Skeletal muscle satellite cell (primary cell): ENCODE measurements around the gene FRMD1.

Source experiments
- H3K27me3 ChIP-seq: 2 replicates; pipeline ENCODE4 v1.7.0; 2013; ENCODE audit warnings: low read length; ENCODE audit not compliant: control insufficient read depth, insufficient read depth
- H3K36me3 ChIP-seq: 2 replicates; pipeline ENCODE4 v1.7.0; 2013; ENCODE audit warnings: mild to moderate bottlenecking, control low read depth, low read length; ENCODE audit not compliant: insufficient read depth
- H3K4me1 ChIP-seq: 2 replicates; pipeline ENCODE4 v1.7.0; 2013; ENCODE audit warnings: low read length; ENCODE audit not compliant: control insufficient read depth, insufficient read depth
- H3K4me2 ChIP-seq: 2 replicates; pipeline ENCODE4 v1.7.0; 2013; ENCODE audit warnings: mild to moderate bottlenecking, low read length
- H3K4me3 ChIP-seq: 2 replicates; pipeline ENCODE4 v1.7.0; 2013; ENCODE audit warnings: low read length
- H3K9ac ChIP-seq: 2 replicates; pipeline ENCODE4 v1.7.0; 2013; ENCODE audit warnings: mild to moderate bottlenecking, low read depth, low read length, moderate library complexity
- H3K9me3 ChIP-seq: replicated peaks from 2 replicates; pipeline ENCODE4 v1.7.0; 2013; ENCODE audit warnings: mild to moderate bottlenecking, control low read depth, low read length

Gene FRMD1

DNA sequence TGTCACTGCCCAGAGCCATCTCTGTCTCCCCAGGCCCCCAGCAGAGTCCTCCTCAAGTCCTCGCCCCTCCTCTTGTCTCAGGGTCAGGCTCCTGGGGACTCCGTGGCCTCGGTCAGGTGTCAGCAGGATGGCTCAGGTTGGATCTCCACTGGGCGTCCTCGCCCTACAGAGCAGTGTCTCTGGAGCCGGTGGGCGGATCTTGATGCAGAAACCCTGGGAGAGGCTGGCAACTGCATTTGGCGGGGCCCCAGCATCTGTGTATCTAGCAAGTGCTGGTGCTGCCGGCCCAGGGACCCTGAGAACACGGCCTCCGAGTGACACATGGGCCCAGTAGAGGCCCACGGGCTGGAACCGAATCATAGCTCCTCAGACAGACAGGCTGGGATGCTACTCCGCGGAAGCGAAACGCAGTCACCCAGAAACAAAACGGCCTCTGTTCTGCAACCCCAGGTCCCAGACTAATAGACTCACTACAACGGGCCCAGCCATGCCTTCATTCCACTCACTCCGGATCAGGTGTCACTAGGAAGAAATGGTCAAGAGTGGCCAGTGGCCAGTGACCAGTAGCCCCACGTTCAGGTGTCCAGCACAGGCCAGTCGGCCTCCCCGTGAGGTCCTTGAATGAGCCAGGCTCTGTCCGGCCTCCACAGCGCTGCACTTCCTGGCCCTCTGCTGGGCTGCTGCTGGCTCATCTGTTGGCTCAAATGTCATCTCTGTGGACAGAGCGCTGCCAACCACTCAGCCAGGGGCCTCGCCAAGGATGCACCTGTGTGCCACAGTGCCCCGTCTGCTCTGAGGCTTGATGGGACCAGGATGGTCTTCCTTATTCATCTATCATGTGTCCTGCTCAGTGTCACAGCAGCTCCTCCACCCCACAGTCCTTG, 12.6 kb upstream of the FRMD1 start:
- Histone ChIP-seq H3K4me3 (no peak overlapping the region), H3K4me1 (no peaks in the 10 kb centered on the region), H3K27me3 (no peaks in the 10 kb centered on the region), H3K4me2 (no peak overlapping the region), H3K9ac (no peak overlapping the region), H3K36me3 (no peaks in the 10 kb centered on the region), H3K9me3 (peaks cover 4% of the 10 kb centered on the region)

DNA sequence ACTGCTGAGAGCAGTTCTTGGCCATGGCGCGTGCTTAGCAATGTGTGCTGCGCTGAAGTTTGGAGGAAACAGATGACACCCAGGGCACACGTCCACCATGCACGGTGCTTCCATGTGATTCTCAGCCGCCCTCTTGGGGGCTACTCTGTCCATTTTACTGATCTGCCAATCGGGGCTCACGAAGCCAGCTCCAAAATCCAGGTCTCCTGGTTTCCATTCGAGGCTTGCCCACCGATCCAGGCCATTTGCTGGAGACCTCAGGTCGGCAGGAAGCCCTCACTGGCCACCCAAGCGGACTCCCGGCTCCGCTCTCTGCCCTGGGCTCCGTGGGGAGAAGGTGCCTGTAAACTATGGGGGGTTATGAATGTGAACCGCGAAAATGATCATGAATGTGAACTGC, 11.7 kb upstream of the FRMD1 start:
- Histone ChIP-seq H3K27me3 (no peaks in the 10 kb centered on the region), H3K9ac (no peak overlapping the region), H3K36me3 (no peaks in the 10 kb centered on the region), H3K4me1 (no peaks in the 10 kb centered on the region), H3K9me3 (peaks cover 6% of the 10 kb centered on the region), H3K4me3 (no peak overlapping the region), H3K4me2 (no peak overlapping the region)

DNA sequence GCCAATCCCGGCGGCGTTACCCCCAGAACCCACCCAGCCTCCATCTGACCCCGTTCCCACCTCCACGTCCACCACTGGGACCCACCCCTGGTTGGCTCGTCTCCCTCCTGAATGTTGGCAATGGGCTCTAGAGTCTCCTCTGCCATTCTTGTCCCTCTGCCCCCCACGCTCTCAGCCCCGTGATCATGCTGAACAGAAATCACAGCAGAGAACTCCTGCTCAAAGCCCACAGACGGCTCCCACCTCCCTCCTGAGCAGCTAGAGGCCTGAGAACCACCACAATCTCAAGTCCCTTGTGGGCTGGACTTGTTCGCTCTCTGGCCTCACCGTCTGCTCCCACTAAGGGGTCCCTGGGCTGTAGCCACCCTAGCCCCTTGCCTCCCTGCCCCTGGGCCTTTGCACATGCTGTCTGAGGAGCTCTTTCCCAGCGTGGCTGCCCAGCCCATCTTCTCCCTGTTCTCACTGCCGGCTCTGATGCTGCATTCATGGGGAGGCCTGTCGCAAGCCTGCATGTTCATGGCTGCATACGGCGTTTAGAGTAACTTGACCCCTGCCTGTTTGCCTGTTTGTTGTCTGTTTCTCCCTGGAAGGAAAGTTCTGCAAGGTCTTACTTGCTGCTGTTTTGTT, 11.2 kb upstream of the FRMD1 start:
- Histone ChIP-seq H3K4me3 (no peak overlapping the region), H3K36me3 (no peaks in the 10 kb centered on the region), H3K27me3 (no peaks in the 10 kb centered on the region), H3K4me2 (no peak overlapping the region), H3K4me1 (no peaks in the 10 kb centered on the region), H3K9ac (no peak overlapping the region), H3K9me3 (peaks cover 6% of the 10 kb centered on the region)

DNA sequence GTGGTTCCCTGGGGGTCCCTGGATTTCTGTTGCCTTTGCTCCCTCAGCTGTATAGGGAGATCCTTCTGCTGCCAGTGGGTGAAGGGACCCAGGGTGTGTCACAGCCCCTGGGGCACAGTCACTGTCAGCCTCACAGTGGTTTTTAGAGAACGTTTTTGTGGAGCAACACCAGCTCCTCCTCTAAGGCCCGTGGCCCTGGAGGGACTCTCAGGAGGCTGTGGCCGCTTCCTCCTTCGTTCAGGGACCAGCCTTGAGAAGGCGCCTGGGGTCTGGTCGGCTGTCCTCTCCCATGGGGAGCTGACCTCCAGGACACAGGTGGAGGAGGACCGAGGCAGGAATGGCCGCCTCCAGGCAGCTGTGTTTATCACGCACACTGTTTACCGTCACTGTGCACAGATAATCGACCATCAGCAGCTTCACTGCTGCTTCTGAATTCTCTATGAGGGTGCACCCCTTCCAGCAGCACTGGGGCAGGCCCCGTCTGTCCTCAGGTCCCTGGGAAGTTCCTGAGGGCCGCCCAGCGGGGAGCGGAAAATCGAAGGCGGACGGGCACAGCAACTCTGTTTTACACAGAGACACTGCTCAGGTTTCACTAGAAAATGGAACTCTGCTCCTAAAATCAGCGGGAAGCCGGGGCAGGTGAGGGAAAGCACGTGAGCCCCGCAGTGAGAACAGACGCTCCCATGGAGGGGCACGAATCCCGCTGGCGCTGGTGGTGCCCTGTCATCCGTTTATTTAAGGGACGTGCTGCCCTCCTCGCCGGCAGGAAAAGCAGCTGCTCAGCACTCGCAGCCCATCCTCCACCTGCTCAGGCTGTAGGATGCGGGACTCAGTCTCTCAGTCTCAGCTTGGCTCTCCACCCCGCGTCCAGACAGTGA, 10.4 kb upstream of the FRMD1 start:
- H3K4me2 ChIP-seq = no peak overlapping the region
- peaks cover 6% of the 10 kb centered on the region for H3K9me3 ChIP-seq
- H3K4me1 ChIP-seq = no peaks in the 10 kb centered on the region
- H3K27me3 ChIP-seq = no peaks in the 10 kb centered on the region
- H3K36me3 ChIP-seq = no peaks in the 10 kb centered on the region
- H3K4me3 ChIP-seq = no peak overlapping the region
- H3K9ac ChIP-seq = no peak overlapping the region

DNA sequence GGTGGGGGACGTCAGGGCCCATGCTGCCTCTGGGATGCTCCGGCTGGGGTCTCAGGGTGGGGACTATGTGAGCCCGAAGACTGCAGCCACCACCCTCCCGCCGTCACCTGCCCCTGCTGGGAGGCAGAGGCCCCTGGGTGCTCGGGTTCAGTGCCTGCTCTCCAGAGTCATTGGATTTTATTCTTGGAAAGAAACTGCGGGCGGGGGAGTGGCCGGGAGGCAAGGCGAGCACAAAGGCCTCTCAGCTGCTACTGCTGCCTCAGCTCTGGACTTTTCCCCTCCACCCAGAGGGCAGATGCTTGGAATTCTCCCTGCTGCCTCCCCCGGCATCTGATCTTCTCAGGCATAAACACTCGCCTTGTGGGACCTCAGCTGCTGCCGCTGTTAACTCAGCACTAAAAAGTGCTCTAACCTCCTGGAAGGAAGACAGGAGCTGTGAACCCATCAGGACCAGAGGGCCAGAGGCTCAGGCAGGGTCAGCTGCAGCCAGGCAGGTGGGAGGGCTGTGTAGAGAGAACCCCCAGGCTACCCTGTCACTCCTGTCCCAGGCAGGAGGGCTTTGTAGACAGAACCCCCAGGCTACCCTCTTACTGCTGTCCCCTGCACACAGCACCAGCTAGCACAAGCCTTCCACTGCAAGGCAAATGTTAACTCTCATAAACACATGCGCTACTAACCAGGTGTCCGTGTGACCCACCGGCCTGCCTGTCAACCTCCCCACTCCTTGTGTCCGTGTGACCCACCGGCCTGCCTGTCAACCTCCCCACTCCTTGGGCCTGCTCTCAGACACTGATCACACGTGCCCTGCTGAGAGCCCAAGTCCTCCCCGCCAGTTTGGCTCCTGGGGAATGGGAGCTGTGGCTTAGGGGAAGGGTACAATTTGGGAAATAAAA, 9.4 kb upstream of the FRMD1 start:
- H3K9me3 ChIP-seq = peaks cover 6% of the 10 kb centered on the region
- no peak overlapping the region for H3K9ac ChIP-seq
- H3K36me3 ChIP-seq = no peaks in the 10 kb centered on the region

DNA sequence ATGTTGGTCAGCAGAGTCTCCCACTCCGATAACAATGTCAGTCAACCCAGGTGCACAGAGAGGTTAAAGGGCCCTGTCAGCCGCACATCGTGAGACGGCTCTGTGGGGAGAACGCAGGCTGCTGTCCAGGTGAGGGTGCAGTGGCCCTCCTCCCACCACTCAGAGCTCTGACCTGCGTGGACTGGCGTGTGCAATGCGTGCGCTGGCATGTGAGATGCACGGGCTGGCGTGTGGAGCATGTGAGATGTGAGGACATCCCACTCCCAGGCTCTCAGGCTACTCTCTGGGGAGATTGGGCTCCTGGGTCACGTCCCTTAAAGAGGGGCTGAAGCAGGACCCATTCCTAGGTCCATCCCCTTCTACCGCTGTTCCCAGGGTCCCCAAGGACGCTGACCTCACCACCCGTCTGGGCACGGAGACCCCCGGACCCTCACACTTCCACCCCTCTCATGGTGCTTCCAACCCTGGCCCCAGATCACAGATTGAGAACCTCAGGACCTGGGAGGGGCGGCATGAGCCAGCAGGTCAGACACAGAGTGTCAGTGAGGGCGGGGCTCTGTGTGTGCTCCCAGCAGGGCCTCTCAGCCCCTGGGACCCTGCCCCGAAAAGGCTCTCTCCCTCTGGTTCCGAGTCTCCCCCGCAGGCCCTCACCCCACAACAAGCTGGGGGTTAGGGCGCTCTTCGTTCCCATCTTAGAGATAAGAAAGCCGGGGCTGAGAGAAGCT, 8.6 kb upstream of the FRMD1 start:
- no peaks in the 10 kb centered on the region for H3K27me3 ChIP-seq
- H3K9ac ChIP-seq = no peak overlapping the region

More for the DNA sequence above, 9.4 kb upstream of the FRMD1 start:
- Histone ChIP-seq H3K4me3 (no peak overlapping the region), H3K4me1 (no peaks in the 10 kb centered on the region), H3K27me3 (no peaks in the 10 kb centered on the region), H3K4me2 (no peak overlapping the region)

DNA sequence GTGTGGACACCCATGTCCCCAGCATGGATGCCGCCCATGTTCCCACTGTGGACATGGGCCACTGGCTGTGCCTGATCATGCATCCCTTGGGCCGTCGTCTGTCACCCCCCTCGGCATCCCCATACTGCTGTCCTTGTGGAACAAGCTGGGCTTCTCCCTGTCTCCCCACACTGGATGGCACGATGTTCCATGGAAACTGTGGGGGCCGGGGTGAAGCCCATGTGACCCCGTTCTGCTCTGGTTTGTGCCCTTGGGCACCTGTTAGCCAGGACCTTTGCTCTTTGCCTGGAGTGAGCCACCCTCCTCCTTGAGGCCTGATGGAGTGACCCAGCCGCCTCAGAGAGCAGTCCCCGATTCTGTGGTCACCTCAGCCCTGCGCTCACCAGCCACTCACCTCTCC, 7.6 kb upstream of the FRMD1 start:
- Histone ChIP-seq H3K4me1 (no peaks in the 10 kb centered on the region), H3K9me3 (peaks cover 6% of the 10 kb centered on the region), H3K36me3 (no peaks in the 10 kb centered on the region), H3K27me3 (no peaks in the 10 kb centered on the region), H3K4me3 (no peak overlapping the region), H3K4me2 (no peak overlapping the region), H3K9ac (no peak overlapping the region)

More for the DNA sequence above, 8.6 kb upstream of the FRMD1 start:
- Histone ChIP-seq H3K4me2 (no peak overlapping the region), H3K9me3 (peaks cover 6% of the 10 kb centered on the region), H3K4me3 (no peak overlapping the region), H3K36me3 (no peaks in the 10 kb centered on the region), H3K4me1 (no peaks in the 10 kb centered on the region)

DNA sequence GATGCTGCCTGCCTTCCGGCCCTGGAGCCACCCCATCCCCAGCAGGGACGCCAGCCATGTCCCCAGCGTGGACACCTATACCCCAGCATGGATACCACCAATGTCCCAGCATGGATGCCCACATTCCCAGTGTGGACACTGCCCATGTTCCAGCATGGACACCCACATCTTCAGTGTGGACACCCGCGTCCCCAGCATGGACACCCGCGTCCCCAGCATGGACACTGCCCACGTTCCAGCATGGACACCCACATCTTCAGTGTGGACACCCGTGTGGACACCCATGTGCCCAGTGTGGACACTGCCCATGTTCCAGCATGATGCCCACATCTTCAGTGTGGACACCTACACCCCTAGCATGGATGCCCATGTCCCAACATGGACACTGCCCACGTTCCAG, 7.1 kb upstream of the FRMD1 start:
- Histone ChIP-seq H3K4me2 (no peak overlapping the region), H3K27me3 (no peaks in the 10 kb centered on the region), H3K9me3 (peaks cover 6% of the 10 kb centered on the region)

DNA sequence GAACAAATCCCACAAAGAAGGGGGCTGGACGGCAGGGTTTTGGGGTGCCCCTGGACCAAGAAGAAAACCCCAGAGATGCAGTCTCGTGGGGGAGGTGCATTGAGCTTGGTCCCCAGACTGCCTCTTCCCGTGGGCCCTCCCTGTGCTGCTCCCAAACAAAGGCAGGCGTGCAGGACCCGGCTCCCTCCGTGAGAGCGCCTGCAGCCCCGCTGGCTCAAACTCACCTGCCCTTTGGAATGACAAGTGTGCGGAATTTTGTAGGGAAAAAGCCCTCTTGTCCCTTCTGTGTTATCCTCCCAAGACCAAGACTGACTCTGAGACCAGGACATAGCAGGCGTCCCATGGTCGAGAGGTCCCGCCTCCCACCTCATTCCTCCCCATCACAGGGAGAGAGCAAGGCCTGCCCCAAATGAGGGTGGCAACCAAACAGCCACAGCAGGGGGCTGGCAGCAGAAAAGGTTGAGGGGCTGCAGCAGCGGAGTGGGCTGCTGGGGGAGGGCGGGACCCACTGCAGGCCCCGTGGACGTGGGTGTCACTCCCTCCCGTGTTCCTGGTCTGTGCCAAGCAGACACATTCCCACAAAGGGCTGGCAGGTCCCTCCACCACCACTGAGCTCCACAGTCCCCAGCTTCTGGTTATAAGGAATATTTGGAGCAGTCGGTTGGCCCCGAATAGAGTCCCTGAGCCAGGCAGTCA, 5.6 kb upstream of the FRMD1 start:
- Histone ChIP-seq H3K9me3 (peaks cover 6% of the 10 kb centered on the region), H3K36me3 (no peaks in the 10 kb centered on the region), H3K4me2 (no peak overlapping the region), H3K9ac (no peak overlapping the region), H3K4me1 (no peaks in the 10 kb centered on the region), H3K4me3 (no peak overlapping the region), H3K27me3 (no peaks in the 10 kb centered on the region)

More for the DNA sequence above, 7.1 kb upstream of the FRMD1 start:
- Histone ChIP-seq H3K4me3 (no peak overlapping the region), H3K9ac (no peak overlapping the region), H3K4me1 (no peaks in the 10 kb centered on the region), H3K36me3 (no peaks in the 10 kb centered on the region)

DNA sequence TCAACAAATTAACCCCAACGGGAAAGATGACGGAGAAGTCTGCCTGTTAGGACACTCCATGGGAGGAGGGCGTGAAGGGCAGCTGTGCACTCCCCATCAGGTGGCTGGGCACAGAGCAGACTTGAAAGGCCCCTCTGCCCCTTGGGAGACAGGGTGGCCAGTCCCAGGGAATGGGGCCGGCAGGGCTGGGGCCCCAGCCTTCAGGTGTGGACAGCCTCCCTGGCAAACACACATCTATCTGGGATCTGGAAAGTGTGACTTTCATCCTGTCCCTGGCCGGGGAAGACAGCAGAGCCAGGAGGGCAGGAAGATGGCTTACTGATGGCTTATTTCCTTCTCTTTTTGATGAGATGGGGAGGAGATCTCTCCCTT, 4.5 kb upstream of the FRMD1 start:
- no peak overlapping the region for H3K9ac ChIP-seq
- H3K27me3 ChIP-seq = no peaks in the 10 kb centered on the region
- H3K9me3 ChIP-seq = peaks cover 6% of the 10 kb centered on the region

More for the DNA sequence above, 4.5 kb upstream of the FRMD1 start:
- Histone ChIP-seq H3K4me1 (no peaks in the 10 kb centered on the region), H3K4me3 (no peak overlapping the region), H3K4me2 (no peak overlapping the region), H3K36me3 (no peaks in the 10 kb centered on the region)
